K562 (cell line): ENCODE measurements around the gene ITPR3. TPM values are rescaled to one million over a fixed set of nuclear protein-coding genes. Genes with fewer than 3 reads are reported as not detected.

Experiments
- ATAC-seq: fragments of 200-7000 bp; cut with Tn5 transposase; 3 replicates; pipeline ENCODE4 v1.9.1; 2020; ENCODE audit warnings: moderate library complexity
- BruUV-seq: library from RNA; stranded (reverse); fragments of 400-500 nt; replicated peaks from 2 replicates; lab custom pipeline; 2021; lab: Mats Ljungman, UMichigan
- CTCF ChIA-PET: fragments of 300-600 bp; formaldehyde crosslinking; extraction: SDS; loops from one replicate; lab custom pipeline; 2021; ENCODE audit warnings: low intra/inter-chr PET ratio; lab: Yijun Ruan, JAX
- POLR2A ChIA-PET: fragments of 300-600, 350-650 bp; sonication (Branson Sonifier 250); formaldehyde crosslinking; extraction: SDS; loops from one replicate; lab custom pipeline; 2021; ENCODE audit warnings: antibody characterized with exemption, inconsistent platforms; lab: Yijun Ruan, JAX
- DNase-seq, 4 experiments: peaks; one replicate each; pipeline versions ENCODE4 v3.0.0 to v3.0.0-alpha.2; 2011 to 2018; ENCODE audit warnings: low spot score in 3 of 4, mixed read lengths in 3 of 4; ENCODE audit errors: extremely low read depth in 1 of 4
- FAIRE-seq: peaks from 2 replicates; lab custom pipeline; 2011; peaks lifted over from hg19 to GRCh38; lab: Jason Lieb, UNC
- H2AFZ ChIP-seq: 2 replicates; pipeline ENCODE4 v1.6.0; 2011; ENCODE audit warnings: low read depth, low read length, control low read depth, inconsistent platforms
- H3K27ac ChIP-seq: fragments of 200-600 bp; 3 replicates; pipeline ENCODE4 v1.8.0; 2011; ENCODE audit warnings: low read depth, mild to moderate bottlenecking, control low read depth, inconsistent platforms, low read length, moderate library complexity, mixed read lengths; ENCODE audit errors: extremely low read depth
- H3K27me3 ChIP-seq, 2 experiments: fragments of 300-600 bp in 1 of 2; 2 replicates in 1 of 2; 3 replicates in 1 of 2; pipeline versions ENCODE4 v1.6.0 to v1.8.0; 2011; ENCODE audit warnings: inconsistent platforms in 2 of 2, low read length in 2 of 2, mild to moderate bottlenecking in 1 of 2, mixed read lengths in 1 of 2, moderate library complexity in 1 of 2; ENCODE audit not compliant: control insufficient read depth in 2 of 2, insufficient read depth in 2 of 2
- H3K36me3 ChIP-seq: fragments of 300-600 bp; 3 replicates; pipeline ENCODE4 v1.8.0; 2011; ENCODE audit warnings: mild to moderate bottlenecking, low read length, inconsistent platforms; ENCODE audit not compliant: control insufficient read depth, insufficient read depth
- H3K4me1 ChIP-seq, 2 experiments: fragments of 200-600 bp in 1 of 2; replicated peaks in 1 of 2; 2 replicates in 1 of 2; 3 replicates in 1 of 2; pipeline versions ENCODE4 v1.5.1 to v1.8.0; 2011; ENCODE audit warnings: inconsistent platforms in 2 of 2, low read length in 2 of 2, mild to moderate bottlenecking in 1 of 2, mixed read lengths in 1 of 2, moderate library complexity in 1 of 2; ENCODE audit not compliant: control insufficient read depth in 2 of 2, insufficient read depth in 2 of 2
- H3K4me2 ChIP-seq: 2 replicates; pipeline ENCODE4 v1.6.1; 2011; ENCODE audit warnings: low read length, control low read depth, inconsistent platforms, mixed read lengths; ENCODE audit not compliant: insufficient read depth
- H3K4me3 ChIP-seq: fragments of 200-600 bp; sonication (generic), shearing (Covaris generic); 2 replicates; pipeline ENCODE4 v1.5.1; 2016; ENCODE audit warnings: control low read depth, inconsistent platforms
- H3K79me2 ChIP-seq: fragments of 200-600 bp; 3 replicates; pipeline ENCODE4 v1.8.0; 2011; ENCODE audit warnings: low read length, inconsistent platforms; ENCODE audit not compliant: control insufficient read depth, insufficient read depth
- H3K9ac ChIP-seq, 2 experiments: 2 replicates each; pipeline versions ENCODE4 v1.6.0 to v1.6.1; 2011; ENCODE audit warnings: low read depth in 2 of 2, low read length in 2 of 2, control low read depth in 1 of 2, inconsistent platforms in 1 of 2, mild to moderate bottlenecking in 1 of 2, mixed read lengths in 1 of 2; ENCODE audit not compliant: insufficient read depth in 1 of 2
- H3K9me1 ChIP-seq: one replicate; pipeline ENCODE4 v1.6.0; 2011; ENCODE audit warnings: inconsistent platforms, mild to moderate bottlenecking, low read length, moderate library complexity; ENCODE audit not compliant: control insufficient read depth, insufficient read depth
- H3K9me3 ChIP-seq: replicated peaks from 2 replicates; pipeline ENCODE4 v1.5.1; 2011; ENCODE audit warnings: low read depth, low read length, inconsistent platforms; ENCODE audit not compliant: control insufficient read depth, insufficient read depth
- H4K20me1 ChIP-seq: replicated peaks from 2 replicates; pipeline ENCODE4 v1.6.1; 2011; ENCODE audit warnings: low read length, inconsistent platforms, mixed read lengths; ENCODE audit not compliant: control insufficient read depth, insufficient read depth
- ERF ChIP-seq: fragments of 450-650 bp; formaldehyde crosslinking; IDR thresholded peaks from 2 replicates; pipeline ENCODE4 v1.4.0; 2020; ENCODE audit warnings: mild to moderate bottlenecking, mixed read lengths
- ETV5 ChIP-seq: sonication (generic); formaldehyde crosslinking; IDR thresholded peaks from 2 replicates; pipeline ENCODE4 v1.4.0; 2020; ENCODE audit warnings: low read depth, mild to moderate bottlenecking, missing genetic modification reagents
- ILK ChIP-seq: fragments of 450-650 bp; IDR thresholded peaks from 2 replicates; pipeline ENCODE4 v1.6.1; 2016; ENCODE audit warnings: missing genetic modification characterization, low read depth, mild to moderate bottlenecking, missing compliant biosample characterization, moderate library complexity, borderline replicate concordance
- PURB ChIP-seq: sonication (generic); formaldehyde crosslinking; IDR thresholded peaks from 2 replicates; pipeline ENCODE4 v1.9.0; 2021; ENCODE audit warnings: low read depth, mild to moderate bottlenecking, missing genetic modification reagents
- TCF15 ChIP-seq: fragments of 250-450 bp; sonication (Bioruptor Pico); IDR thresholded peaks from 2 replicates; pipeline ENCODE4 v1.8.0; 2022; ENCODE audit warnings: moderate library complexity, mild to moderate bottlenecking, inconsistent platforms
- TCF3 ChIP-seq: sonication (generic); formaldehyde crosslinking; IDR thresholded peaks from 2 replicates; pipeline ENCODE4 v1.4.0; 2020; ENCODE audit warnings: mild to moderate bottlenecking, missing genetic modification reagents
- YBX1 ChIP-seq: fragments of 450-650 bp; IDR thresholded peaks from 2 replicates; pipeline ENCODE4 v1.7.1; 2016; ENCODE audit warnings: mild to moderate bottlenecking
- ZHX1 ChIP-seq: fragments of 150-350 bp; conservative IDR thresholded peaks from 2 replicates; pipeline ENCODE4 v1.6.1; 2014; ENCODE audit warnings: low read length
- ZNF184 ChIP-seq: sonication (generic); formaldehyde crosslinking; IDR thresholded peaks from 2 replicates; pipeline ENCODE4 v1.5.0; 2020; ENCODE audit warnings: missing genetic modification reagents
- ZNF23 ChIP-seq: fragments of 250-450 bp; sonication (Bioruptor Pico); IDR thresholded peaks from 2 replicates; pipeline ENCODE4 v1.4.0; 2020; ENCODE audit warnings: mild to moderate bottlenecking
- ZNF347 ChIP-seq: fragments of 450-650 bp; formaldehyde crosslinking; IDR thresholded peaks from 2 replicates; pipeline ENCODE4 v1.4.0; 2020; ENCODE audit warnings: low read depth, mild to moderate bottlenecking, moderate library complexity
- ZNF584 ChIP-seq: fragments of 200-800 bp; sonication (Bioruptor generic); IDR thresholded peaks from 2 replicates; pipeline ENCODE4 v1.6.1; 2016; ENCODE audit warnings: low read depth, mild to moderate bottlenecking, missing genetic modification characterization, missing compliant biosample characterization
- WGBS: fragments of 100-300 bp; shearing (Covaris generic); methylation state at CpG from one replicate; pipeline ENCODE4 v1.1.6; 2016; ENCODE audit warnings: low coverage, mixed read lengths; ENCODE audit not compliant: insufficient coverage; ENCODE audit errors: missing lambda C conversion rate; 5-methylcytosine and 5-hydroxymethylcytosine counted together
- in situ Hi-C: fragments of 300-500 bp; cut with MboI; formaldehyde crosslinking; loops from 4 replicates; pipeline ENCODE4 v1.15.0; 2018; ENCODE audit warnings: inconsistent platforms, mixed read lengths
- intact Hi-C: fragments of 100-400 bp; cut with micrococcal nuclease; formaldehyde crosslinking; loops from 2 replicates; pipeline ENCODE4 v1.14.2; 2022
- polyA plus RNA-seq, 8 experiments: library from polyadenylated mRNA; depleted of rRNA in 4 of 8; stranded (reverse) in 5 of 8; unstranded in 3 of 8; fragments of >200 nt; fragmentation: Nextera tagmentation in 2 of 8; fragmentation: Illumina TruSeq in 1 of 8; extraction: Ambion mirVana in 2 of 8; extraction: Trizol in 1 of 8; gene quantifications; 2 replicates each; pipeline versions ENCODE4 v1.2.1 to v1.2.3, GENCODE V29; 2011 to 2014; ENCODE audit warnings: inconsistent platforms in 1 of 8, missing spikeins in 1 of 8
- total RNA-seq, 7 experiments: library from RNA; depleted of rRNA in 6 of 7; stranded (reverse); fragments of >200 nt in 6 of 7; fragmentation: Illumina TruSeq in 2 of 7; extraction: Trizol in 2 of 7; gene quantifications; 2 replicates each; pipeline versions ENCODE4 v1.2.1 to v1.2.3, GENCODE V29; 2011 to 2021; ENCODE audit warnings: low replicate concordance in 1 of 7
- TF ChIP-seq, protein P1 (sequence below): sonication (generic); formaldehyde crosslinking; IDR thresholded peaks from 2 replicates; pipeline ENCODE4 v1.8.0; 2022; ENCODE audit warnings: mild to moderate bottlenecking, missing genetic modification reagents
- TF ChIP-seq, protein P2 (sequence below): fragments of 450-650 bp; formaldehyde crosslinking; IDR thresholded peaks from 2 replicates; pipeline ENCODE4 v1.4.0; 2020; ENCODE audit warnings: mild to moderate bottlenecking, moderate library complexity

The ITPR3 gene
- total and polyA plus RNA-seq, 9 of the 15 experiments (the other 6 are each of a cell fraction or from before 2014, with no cell fraction given) = 0.39 to 35.7 (median 13.2) TPM

GRCh38 chr6:33727126-33727525 is 106.0 kb downstream of the ITPR3 start:
- Histone ChIP-seq H3K27ac (no peak overlapping the region), H3K36me3 (no peaks in the 10 kb centered on the region), H3K4me2 (no peak overlapping the region), H3K9ac (no peak overlapping the region), H3K9me3 (no peaks in the 10 kb centered on the region), H3K9me1 (no peaks in the 10 kb centered on the region), H2AFZ (no peak overlapping the region), H3K4me3 (no peak overlapping the region), H3K27me3 (peaks cover 65 to 93% of the 10 kb centered on the region in 2 experiments), H3K79me2 (no peaks in the 10 kb centered on the region), H3K4me1 (peaks cover 4 to 6% of the 10 kb centered on the region in 2 experiments; a peak in 3 of 5 replicates), H4K20me1 (peaks cover 16% of the 10 kb centered on the region; the same call in 1 of the 2 replicates)
- 1% methylated on average over 7 of the region's 7 CpGs for WGBS
- in situ Hi-C loops (no loop called here), intact Hi-C loops (no loop called here)
- FAIRE-seq (no peak), ATAC-seq (no peak), DNase-seq (no peak)
- no TSS peak for BruUV-seq
- CTCF ChIA-PET = no interaction called here
- POLR2A ChIA-PET = interaction anchor here (0.7 kb wide), 1 partner anchor 10 kb away, joined by 4 read pairs; no protein-coding TSS in a partner anchor
- TF ChIP-seq TCF15 (CRISPR knock-in tag) = no peak
- TF ChIP-seq, protein P1, sequence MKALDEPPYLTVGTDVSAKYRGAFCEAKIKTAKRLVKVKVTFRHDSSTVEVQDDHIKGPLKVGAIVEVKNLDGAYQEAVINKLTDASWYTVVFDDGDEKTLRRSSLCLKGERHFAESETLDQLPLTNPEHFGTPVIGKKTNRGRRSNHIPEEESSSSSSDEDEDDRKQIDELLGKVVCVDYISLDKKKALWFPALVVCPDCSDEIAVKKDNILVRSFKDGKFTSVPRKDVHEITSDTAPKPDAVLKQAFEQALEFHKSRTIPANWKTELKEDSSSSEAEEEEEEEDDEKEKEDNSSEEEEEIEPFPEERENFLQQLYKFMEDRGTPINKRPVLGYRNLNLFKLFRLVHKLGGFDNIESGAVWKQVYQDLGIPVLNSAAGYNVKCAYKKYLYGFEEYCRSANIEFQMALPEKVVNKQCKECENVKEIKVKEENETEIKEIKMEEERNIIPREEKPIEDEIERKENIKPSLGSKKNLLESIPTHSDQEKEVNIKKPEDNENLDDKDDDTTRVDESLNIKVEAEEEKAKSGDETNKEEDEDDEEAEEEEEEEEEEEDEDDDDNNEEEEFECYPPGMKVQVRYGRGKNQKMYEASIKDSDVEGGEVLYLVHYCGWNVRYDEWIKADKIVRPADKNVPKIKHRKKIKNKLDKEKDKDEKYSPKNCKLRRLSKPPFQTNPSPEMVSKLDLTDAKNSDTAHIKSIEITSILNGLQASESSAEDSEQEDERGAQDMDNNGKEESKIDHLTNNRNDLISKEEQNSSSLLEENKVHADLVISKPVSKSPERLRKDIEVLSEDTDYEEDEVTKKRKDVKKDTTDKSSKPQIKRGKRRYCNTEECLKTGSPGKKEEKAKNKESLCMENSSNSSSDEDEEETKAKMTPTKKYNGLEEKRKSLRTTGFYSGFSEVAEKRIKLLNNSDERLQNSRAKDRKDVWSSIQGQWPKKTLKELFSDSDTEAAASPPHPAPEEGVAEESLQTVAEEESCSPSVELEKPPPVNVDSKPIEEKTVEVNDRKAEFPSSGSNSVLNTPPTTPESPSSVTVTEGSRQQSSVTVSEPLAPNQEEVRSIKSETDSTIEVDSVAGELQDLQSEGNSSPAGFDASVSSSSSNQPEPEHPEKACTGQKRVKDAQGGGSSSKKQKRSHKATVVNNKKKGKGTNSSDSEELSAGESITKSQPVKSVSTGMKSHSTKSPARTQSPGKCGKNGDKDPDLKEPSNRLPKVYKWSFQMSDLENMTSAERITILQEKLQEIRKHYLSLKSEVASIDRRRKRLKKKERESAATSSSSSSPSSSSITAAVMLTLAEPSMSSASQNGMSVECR = no peak
- TF ChIP-seq ZNF23 (CRISPR knock-in tag) = no peak
- no peak for TF ChIP-seq ZNF347 (CRISPR knock-in tag)
- TF ChIP-seq ILK (tag) = no peak
- TF ChIP-seq ZNF584 (CRISPR knock-in tag) = no peak
- no peak for TF ChIP-seq TCF3 (CRISPR knock-in tag)
- no peak for TF ChIP-seq ZHX1
- no peak for TF ChIP-seq ZNF184 (CRISPR knock-in tag)
- TF ChIP-seq PURB (CRISPR knock-in tag) = no peak
- TF ChIP-seq, protein P2, sequence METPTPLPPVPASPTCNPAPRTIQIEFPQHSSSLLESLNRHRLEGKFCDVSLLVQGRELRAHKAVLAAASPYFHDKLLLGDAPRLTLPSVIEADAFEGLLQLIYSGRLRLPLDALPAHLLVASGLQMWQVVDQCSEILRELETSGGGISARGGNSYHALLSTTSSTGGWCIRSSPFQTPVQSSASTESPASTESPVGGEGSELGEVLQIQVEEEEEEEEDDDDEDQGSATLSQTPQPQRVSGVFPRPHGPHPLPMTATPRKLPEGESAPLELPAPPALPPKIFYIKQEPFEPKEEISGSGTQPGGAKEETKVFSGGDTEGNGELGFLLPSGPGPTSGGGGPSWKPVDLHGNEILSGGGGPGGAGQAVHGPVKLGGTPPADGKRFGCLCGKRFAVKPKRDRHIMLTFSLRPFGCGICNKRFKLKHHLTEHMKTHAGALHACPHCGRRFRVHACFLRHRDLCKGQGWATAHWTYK (CRISPR knock-in tag) = no peak
- no peak for TF ChIP-seq ERF (CRISPR knock-in tag)
- TF ChIP-seq ETV5 (CRISPR knock-in tag) = no peak
- no peak for TF ChIP-seq YBX1
